ENCODE results near the gene GCAT.
A peak's percentile ranks its signal among the peaks of the same experiment; 100 is the strongest.

The GCAT gene

GRCh38 chr22:37848587-37849088, 40.9 kb downstream of the GCAT start:
- DNase-seq (ENCODE audit: low read depth) = peak; percentile 54
- TF ChIP-seq CTCF (conservative IDR thresholded peaks at IDR 0.05; ENCODE audit: low read depth, low read length) = no peak
- H3K4me3 ChIP-seq (ENCODE audit: low read depth, low read length) = peak overlapping the region; percentile 95

- TF ChIP-seq CTCF (conservative IDR thresholded peaks at IDR 0.05; ENCODE audit: low read depth, low read length) = no peak
- H3K4me3 ChIP-seq (ENCODE audit: low read depth, low read length) = peak within 1 kb of the TSS; percentile 95
- peak; percentile 91 for DNase-seq (ENCODE audit: low read depth)
Measured at GRCh38 chr22:37849089-37849751, 41.5 kb downstream of the GCAT start, which contains the start of gene EIF3L. Gene EIF3L (plus strand): TSS chr22:37849419. CDS start chr22:37849450, 31 bp downstream.

- no peak for DNase-seq (ENCODE audit: low read depth)
- TF ChIP-seq CTCF (conservative IDR thresholded peaks at IDR 0.05; ENCODE audit: low read depth, low read length) = no peak
Measured at GRCh38 chr22:37850801-37851200, 43.1 kb downstream of the GCAT start.

GRCh38 chr22:37852418-37852817, 44.7 kb downstream of the GCAT start:
- H3K4me3 ChIP-seq (ENCODE audit: low read depth, low read length) = no peak overlapping the region
- no peak for TF ChIP-seq CTCF (conservative IDR thresholded peaks at IDR 0.05; ENCODE audit: low read depth, low read length)
- no peak for DNase-seq (ENCODE audit: low read depth)

More at GRCh38 chr22:37850801-37851200, 43.1 kb downstream of the GCAT start:
- no peak overlapping the region for H3K4me3 ChIP-seq (ENCODE audit: low read depth, low read length)

- DNase-seq (ENCODE audit: low read depth) = no peak
- H3K4me3 ChIP-seq (ENCODE audit: low read depth, low read length) = no peak overlapping the region
- TF ChIP-seq CTCF (conservative IDR thresholded peaks at IDR 0.05; ENCODE audit: low read depth, low read length) = no peak
Measured at GRCh38 chr22:37854946-37855345, 47.2 kb downstream of the GCAT start.

- no peak for DNase-seq (ENCODE audit: low read depth)
- no peak for TF ChIP-seq CTCF (conservative IDR thresholded peaks at IDR 0.05; ENCODE audit: low read depth, low read length)
Measured at GRCh38 chr22:37855462-37855861, 47.7 kb downstream of the GCAT start.

More at GRCh38 chr22:37855462-37855861, 47.7 kb downstream of the GCAT start:
- H3K4me3 ChIP-seq (ENCODE audit: low read depth, low read length) = no peak overlapping the region

All from choroid plexus epithelial cell (primary cell).